ENCODE measurements around the gene ASB6.

The ASB6 gene

GRCh38 chr9:129624168-129624759 lies 17.7 kb downstream of the ASB6 start:
- DNase-seq, result peak; percentile 82 to 84

- DNase-seq, result no peak
Measured at GRCh38 chr9:129623331-129623730, 18.6 kb downstream of the ASB6 start.

DNA sequence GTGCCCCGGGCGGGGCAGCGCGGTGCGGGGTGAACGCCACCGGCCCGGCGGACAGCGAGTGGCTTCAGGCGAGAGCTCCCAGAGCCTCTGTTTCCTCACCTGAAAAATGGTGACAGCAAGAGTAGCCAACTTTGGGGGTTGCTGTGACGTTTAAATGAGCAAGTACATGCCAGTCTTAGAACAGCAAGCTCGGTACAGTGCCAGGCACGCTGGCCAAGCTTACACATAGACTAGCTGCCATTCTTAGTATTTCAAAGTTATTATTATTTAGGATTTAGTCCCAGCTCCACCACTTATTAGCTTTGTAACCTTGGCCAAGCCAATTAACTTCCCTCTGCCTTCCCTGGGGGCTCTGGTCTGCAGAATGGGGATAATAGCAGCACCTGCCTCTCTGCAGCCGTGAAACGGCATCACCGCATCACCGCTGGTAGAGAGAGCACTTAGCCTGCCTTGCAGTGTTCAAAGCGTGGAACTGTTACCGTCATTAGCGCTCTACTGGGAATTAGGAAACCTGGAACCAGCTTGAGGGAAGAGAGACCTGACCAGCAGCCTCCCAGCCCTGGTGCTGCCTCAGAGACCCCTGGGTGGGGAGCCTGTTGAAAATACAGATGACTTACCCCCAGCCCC lies 21.2 kb downstream of the ASB6 start, which contains the start of gene C9orf50:
Gene C9orf50 (minus strand): TSS at position 433 of the 627 bp plus-strand sequence. CDS start 527 bp downstream, outside the sequence.
- no peak for DNase-seq

DNA sequence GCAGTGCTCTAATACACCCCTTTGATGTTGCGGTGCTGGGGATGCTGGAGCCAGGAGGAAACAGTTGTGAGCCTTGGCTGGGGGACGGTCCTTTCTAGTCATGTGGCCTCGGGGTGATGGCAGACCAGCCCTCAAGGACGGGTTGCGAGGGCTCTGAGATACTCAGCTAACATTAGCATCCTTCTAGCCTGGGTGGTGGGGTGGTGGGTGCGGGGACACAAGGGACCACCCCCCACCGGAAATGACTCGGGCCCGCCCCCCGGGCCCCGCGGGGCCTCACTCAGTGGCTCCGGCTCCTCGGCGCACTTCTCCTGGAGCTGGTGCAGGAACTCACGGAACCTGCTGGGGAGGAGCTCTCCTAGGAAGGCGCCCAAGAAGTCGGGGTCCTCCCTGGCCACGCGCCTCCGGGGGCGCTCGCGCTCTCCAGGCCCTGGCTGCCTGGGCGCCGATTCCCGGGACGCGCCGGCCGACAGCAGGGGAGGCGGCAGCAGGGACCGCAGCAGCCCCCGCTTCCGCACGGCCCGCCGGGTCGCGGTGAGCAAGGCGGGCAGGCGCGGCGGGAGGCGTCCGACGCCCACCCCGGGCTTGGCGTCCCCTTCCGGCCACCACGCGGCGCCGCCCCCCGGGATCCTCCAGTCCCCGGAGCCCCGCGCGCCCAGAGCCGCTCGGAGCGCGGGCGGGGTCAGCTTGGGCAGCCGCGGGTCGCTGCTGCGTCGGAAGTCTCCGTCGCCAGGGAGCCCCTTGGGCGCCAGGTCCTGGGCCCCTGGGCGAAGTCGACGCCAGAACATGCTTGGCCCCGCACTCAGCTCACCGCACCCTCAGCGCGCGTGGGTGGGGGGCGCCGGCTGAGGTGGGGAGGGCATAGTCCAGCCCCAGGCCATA lies 21.9 kb downstream of the ASB6 start:
- DNase-seq, result no peak

GRCh38 chr9:129617167-129617566 lies 24.8 kb downstream of the ASB6 start:
- no peak for DNase-seq

GRCh38 chr9:129615407-129616285 lies 26.3 kb downstream of the ASB6 start:
- DNase-seq, result no peak

DNA sequence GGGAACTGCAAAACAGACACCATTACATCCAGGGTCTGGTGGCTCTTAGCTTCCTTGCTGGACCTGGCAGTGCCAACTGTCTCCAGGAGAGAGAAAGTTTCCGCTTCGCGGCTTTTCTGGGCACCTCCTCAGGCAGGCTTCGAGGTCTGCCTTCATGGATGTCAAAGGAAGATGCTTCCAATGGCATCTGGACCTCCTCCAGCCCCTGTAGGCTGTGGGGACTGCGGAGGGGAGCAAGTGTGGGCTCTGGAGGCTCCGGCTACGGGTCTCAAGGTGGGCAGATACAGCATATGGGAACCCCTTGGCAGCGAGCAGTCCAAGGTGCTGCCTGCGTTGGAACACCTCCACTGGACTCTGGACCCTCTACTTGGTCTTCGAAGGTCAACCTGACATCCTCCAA lies 27.0 kb downstream of the ASB6 start:
- no peak for DNase-seq

DNA sequence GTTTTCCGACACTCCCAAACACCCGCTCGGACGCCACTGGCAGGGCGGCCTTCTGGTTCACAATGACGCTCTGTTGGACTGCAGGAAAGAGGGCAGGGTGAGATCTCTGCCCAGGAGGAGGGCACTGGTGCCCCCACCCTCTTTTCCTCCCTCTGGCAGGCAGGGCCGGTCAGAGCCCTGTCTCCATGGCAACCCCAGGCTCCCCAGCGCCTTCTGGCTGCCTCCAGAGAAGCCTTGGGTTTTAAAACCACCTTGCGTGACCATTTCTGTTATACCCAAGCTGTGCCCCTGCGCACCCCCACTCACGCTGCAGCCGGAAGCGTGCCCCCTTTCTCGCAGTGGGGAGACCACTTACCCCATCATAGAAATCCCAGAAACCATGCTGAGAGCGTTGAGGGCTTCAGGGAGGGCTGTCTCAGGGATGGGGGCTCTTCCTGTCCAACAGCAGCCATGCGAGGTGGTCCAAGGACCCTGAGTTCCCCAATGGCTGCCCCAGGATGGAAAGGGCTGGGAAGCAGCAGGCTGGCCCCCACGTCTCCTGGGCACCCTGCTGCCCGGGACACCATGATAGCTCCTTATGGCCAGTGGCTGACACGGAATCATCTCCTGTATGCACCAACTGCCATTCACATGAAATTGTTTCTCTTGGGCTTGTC lies 28.3 kb downstream of the ASB6 start:
- no peak for DNase-seq

DNA sequence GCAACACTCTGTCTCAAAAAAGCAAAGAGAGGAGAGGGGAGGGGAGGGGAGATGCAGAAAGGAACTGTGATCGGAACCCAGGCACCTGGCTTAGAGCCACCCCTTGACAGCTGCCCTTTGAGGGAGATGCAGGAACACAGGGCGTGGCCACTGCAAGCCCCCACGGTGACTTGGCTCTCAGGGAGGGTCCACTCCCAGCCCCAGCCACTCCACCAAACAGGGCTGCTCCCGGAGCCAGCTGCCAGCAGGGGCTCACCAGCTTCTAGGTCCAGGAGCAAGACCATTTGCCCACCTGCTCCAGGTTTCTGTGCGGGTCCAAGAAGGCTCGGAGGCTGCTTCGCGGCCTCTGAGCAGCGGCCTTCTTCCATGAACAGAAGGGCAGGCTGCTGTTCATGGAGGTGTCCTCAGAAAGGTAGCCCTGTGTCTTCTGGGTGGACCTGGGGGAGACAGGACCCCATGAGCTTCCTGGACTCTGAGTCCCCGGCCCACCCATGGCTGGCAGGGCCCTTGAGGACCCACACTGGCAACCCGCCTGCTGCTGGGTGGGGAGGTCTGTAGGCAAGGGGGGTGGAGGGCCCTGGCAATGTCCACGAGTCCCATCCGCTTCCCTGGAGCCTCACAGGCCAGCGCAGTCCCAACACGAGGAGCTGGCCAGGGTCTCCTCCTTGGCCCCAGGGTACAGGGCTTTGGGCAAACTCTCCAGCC lies 29.0 kb downstream of the ASB6 start:
- DNase-seq, result no peak

GRCh38 chr9:129612123-129612522 lies 29.8 kb downstream of the ASB6 start:
- no peak for DNase-seq

- no peak for DNase-seq
Measured at GRCh38 chr9:129611307-129611800, 30.6 kb downstream of the ASB6 start.

DNA sequence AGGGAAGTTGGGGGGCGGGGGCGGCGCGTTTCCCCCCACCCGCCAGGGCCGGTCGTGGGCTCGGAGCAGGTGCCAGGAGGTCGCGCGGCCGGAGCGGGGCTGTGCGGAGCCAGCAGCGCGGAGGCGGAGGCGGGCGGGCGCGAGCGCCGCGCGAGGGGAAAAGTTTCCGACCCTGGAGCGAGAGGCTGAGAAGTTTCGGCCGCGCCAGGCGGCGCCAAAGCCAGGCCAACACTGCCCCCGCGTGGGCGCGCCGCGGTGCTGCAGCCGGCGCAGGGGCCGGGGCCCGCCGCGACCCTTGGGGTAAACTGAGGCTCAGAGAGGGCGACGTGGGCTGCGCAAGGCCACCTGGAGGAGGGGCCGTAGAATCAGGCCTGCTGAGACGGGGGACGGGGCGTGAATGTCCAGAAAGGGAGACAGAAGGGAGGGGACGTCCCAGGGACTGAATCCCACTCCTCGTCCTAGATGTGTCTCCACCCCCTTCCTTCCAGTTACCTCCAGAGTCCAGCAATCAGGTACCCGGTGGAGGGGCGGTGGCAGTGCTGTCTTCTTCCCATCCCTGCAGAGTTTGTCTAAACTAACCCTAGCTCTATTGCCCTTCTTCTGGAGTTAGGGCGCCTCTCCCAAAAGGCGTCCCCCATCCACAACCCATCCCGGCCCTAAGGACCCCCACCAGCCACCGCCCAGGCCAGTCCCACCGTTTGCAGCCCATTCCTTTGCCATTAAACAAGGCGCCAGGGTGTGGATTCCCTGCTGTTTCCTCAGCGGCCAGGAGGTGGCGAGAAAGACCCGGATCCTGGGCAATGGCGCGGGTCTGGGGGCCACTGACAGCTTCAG lies 31.3 kb downstream of the ASB6 start:
- peak; percentile 75 to 82 for DNase-seq

- no peak for DNase-seq
Measured at GRCh38 chr9:129610213-129610472, 31.8 kb downstream of the ASB6 start.

DNA sequence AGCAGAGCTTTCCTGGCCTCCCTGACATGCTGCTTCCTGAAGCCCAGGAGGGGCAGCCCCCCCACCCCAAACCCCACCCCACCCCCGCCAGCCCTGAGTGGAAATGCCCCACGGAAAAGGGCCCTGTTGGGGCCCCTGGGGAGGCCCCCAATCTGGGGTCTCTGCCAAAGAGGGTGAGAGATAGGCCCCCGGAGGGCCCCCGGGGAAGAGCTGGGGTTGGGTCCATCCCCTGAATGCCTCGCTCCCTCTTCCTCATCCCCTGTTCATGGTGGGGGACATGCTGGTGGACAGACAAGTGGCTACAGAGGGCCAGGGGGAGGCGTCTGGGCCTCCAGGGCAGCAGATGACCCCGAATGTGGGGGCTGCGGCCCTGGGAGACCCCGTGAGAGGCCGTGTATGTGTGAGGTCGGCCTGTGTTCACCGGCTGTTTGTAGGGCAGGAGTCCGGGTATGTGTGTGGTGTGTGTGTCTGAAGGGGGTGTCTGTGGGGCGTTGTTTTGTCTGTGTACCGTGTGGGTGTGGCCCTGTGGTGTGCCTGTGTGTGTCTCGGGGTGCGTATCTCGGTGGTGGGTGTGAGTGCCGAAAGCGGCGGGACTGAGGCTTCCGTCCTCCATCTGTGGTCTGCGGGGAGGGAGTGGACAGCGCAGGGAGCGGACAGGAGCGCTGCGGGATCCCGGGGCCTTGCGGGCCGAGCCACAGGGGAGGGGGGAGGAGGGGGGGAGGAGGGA lies 32.3 kb downstream of the ASB6 start:
- DNase-seq, result peak; percentile 47 to 61

DNA sequence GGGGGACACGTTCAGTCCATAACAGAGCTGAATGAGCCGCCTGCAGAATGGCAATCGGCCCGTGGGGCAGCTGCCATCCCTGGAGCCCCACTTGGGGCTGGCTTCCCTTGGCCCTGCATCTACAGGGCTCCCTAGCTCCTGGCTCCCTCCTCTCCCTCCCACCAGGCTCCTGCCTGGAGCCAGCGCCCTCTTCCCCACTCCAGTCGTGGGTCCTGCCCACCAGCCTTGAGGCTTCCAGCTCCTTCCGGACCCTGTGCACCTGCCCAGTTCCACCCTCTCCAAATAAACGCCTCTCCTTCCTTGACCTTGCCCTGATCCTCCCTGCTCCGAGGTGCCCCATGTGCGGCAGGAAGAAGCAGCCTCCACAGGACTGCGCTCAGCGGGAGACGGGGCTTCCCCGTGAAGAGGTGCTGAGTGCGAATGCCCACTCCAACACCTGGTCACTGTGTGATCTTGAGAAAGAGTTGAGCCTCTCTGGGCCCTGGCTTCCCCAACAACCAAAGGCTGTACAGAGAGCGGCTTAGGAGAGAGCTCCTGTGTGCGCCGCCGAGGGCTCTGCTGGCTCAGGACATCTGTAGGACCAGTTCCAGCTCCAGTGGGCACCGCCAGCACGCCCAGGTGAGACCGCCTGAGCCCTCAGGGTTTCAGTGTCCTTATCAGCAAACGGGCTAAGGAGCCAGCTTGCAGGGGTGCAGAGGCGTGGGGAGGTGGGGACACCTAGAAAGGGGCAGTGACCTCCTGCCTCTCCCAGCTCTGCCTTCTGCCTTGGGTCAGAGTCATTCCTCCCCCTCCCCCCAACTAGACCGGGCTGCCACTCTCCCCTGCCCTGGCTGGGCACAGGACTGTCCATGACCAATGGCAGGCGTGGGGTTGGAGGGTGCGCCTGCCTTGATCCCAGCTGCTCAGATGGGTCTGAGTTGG lies 33.1 kb downstream of the ASB6 start:
- DNase-seq, result no peak

DNA sequence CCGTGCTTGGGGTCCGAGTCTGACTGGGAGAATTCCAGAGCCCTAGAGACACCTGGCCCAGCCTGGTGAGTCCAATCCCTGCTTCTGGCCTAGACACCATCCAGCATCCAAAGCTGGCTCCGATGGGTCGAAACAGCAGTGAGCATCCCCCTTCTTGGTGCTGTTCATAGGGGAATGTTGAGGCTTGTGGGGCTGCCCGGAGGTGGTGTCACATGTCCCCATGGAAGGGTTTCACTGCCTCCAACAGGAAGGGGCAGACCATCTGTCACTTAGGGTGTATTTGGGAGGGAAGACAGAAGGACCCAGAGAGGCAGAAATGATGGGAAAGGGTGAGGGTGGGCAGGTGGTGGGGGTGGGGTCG lies 34.9 kb downstream of the ASB6 start:
- DNase-seq, result no peak

GRCh38 chr9:129606161-129607026 lies 35.6 kb downstream of the ASB6 start:
- no peak for DNase-seq

DNA sequence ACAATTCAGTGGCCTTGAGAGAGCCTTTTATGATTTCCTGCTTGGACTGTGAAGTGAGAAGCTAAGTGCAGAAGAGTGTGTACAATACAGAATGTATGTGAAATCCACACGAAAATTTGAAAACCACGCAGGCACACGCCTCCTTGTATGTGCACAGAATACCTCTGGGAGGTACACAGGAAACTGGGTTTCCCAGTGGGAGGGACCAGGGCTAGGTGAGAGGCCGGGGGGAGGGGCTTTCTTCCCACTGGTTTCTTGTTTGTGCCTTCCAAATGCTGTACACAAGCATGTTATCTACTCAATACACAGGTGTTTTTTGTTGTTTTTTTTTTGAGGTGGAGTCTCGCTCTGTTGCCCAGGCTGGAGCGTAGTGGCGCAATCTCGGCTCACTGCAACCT lies 37.2 kb downstream of the ASB6 start:
- no peak for DNase-seq

All from stimulated activated CD4-positive, alpha-beta T cell treated with anti-CD3 and anti-CD28 coated beads, Interleukin-2, amount 100 ng/mL, for 24 hours (primary cell).